Esophagus muscularis mucosa (tissue), 4 donors: ENCODE data around the gene CENPS. TPM values are rescaled to one million over a fixed set of nuclear protein-coding genes. Genes with fewer than 3 reads are reported as not detected.
"Not testable (repeated sequence)": the region's sequence is repeated elsewhere in the genome, so short reads cannot be mapped to it uniquely, and the experiment has no call there.

Experiments
- DNase-seq: peaks from one replicate; pipeline ENCODE4 v3.0.0-alpha.2; 2017; ENCODE audit errors: extremely low spot score
- H3K27ac ChIP-seq, 4 donors: fragments of 200-600 bp; sonication (generic); replicated peaks in 1 of 4; 1 replicate in 3 of 4; 2 replicates in 1 of 4; pipeline ENCODE4 v1.5.1; 2016 to 2019; ENCODE audit warnings: mild to moderate bottlenecking in 1 of 4
- H3K27me3 ChIP-seq, 4 donors: fragments of 200-600 bp; sonication (generic); one replicate each; pipeline versions ENCODE4 v1.5.1 to v1.6.0; 2016 to 2019
- H3K36me3 ChIP-seq, 4 donors: fragments of 200-600 bp; sonication (generic); one replicate each; pipeline ENCODE4 v1.5.1; 2016 to 2019
- H3K4me1 ChIP-seq, 4 donors: fragments of 200-600 bp; sonication (generic); one replicate each; pipeline ENCODE4 v1.5.1; 2016 to 2019
- H3K4me3 ChIP-seq, 4 donors: fragments of 200-600 bp; sonication (generic); 1 replicate in 2 of 4; 2 replicates in 2 of 4; pipeline ENCODE4 v1.5.1; 2016 to 2019; ENCODE audit warnings: mild to moderate bottlenecking in 4 of 4, moderate library complexity in 1 of 4
- H3K9me3 ChIP-seq, 4 donors: fragments of 200-600 bp; sonication (generic); 1 replicate in 3 of 4; 2 replicates in 1 of 4; pipeline ENCODE4 v1.5.1; 2016 to 2019
- EP300 ChIP-seq: sonication (generic); formaldehyde crosslinking; IDR thresholded peaks from one replicate; pipeline ENCODE4 v1.6.1; 2017; ENCODE audit warnings: antibody characterized with exemption
- POLR2A ChIP-seq: fragments of 450-650 bp; IDR thresholded peaks from one replicate; pipeline ENCODE4 v1.6.1; 2017; ENCODE audit warnings: antibody characterized with exemption, moderate library complexity, mild to moderate bottlenecking, low read depth
- POLR2AphosphoS5 ChIP-seq, 2 donors: sonication (generic); formaldehyde crosslinking; IDR thresholded peaks; one replicate each; pipeline ENCODE4 v1.6.1; 2017; ENCODE audit warnings: antibody characterized with exemption in 2 of 2
- WGBS: methylation state at CpG from one replicate; pipeline ENCODE4 v1.1.5; 2018; 5-methylcytosine and 5-hydroxymethylcytosine counted together
- intact Hi-C: fragments of 100-400 bp; cut with DNase I; formaldehyde crosslinking; loops from one replicate; pipeline ENCODE4 v1.15.1; 2023
- total RNA-seq, 4 donors: library from RNA; depleted of rRNA; stranded (reverse); fragments of >200 nt; gene quantifications; one replicate each; pipeline versions ENCODE4 v1.1.0 to v1.2.1, GENCODE V29; 2016
- TF ChIP-seq, protein P1 (sequence below), 3 experiments: fragments of 200-600 bp in 2 of 3; fragments of 450-650 bp in 1 of 3; sonication (generic) in 2 of 3; IDR thresholded peaks; one replicate each; pipeline ENCODE4 v1.5.1; 2017 to 2019; ENCODE audit warnings: antibody characterized with exemption in 3 of 3, mild to moderate bottlenecking in 2 of 3, moderate library complexity in 1 of 3

Gene CENPS
- total RNA-seq, 4 donors from 2014 or later, result 4.0 to 13.3 (median 6.1) TPM

- H3K36me3 ChIP-seq, result peaks cover 4 to 13% (median 12%) of the 10 kb centered on the region in 4 donors
- H3K9me3 ChIP-seq, result no peaks in the 10 kb centered on the region
- intact Hi-C loops, result no loop called here
- H3K27ac ChIP-seq, result peak overlapping the region in 1 of 4 donors; percentile 80
- WGBS, result 89% methylated on average over 23 of the region's 23 CpGs
- DNase-seq, result no peak
- no peaks in the 10 kb centered on the region for H3K27me3 ChIP-seq
- H3K4me1 ChIP-seq, result peaks cover 21 to 46% (median 44%) of the 10 kb centered on the region in 4 donors
- TF ChIP-seq POLR2A, result no peak
- no peak for TF ChIP-seq POLR2AphosphoS5 (IDR thresholded peaks at IDR 0.05)
- TF ChIP-seq, protein P1, sequence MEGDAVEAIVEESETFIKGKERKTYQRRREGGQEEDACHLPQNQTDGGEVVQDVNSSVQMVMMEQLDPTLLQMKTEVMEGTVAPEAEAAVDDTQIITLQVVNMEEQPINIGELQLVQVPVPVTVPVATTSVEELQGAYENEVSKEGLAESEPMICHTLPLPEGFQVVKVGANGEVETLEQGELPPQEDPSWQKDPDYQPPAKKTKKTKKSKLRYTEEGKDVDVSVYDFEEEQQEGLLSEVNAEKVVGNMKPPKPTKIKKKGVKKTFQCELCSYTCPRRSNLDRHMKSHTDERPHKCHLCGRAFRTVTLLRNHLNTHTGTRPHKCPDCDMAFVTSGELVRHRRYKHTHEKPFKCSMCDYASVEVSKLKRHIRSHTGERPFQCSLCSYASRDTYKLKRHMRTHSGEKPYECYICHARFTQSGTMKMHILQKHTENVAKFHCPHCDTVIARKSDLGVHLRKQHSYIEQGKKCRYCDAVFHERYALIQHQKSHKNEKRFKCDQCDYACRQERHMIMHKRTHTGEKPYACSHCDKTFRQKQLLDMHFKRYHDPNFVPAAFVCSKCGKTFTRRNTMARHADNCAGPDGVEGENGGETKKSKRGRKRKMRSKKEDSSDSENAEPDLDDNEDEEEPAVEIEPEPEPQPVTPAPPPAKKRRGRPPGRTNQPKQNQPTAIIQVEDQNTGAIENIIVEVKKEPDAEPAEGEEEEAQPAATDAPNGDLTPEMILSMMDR (IDR thresholded peaks at IDR 0.05), result no peak
- TF ChIP-seq EP300, result no peak
- peak overlapping the region in 2 of 4 donors; percentile 69 to 94 for H3K4me3 ChIP-seq
These were observed 43.0 kb downstream of the CENPS start for GRCh38 chr1:10473145-10473765.

DNA sequence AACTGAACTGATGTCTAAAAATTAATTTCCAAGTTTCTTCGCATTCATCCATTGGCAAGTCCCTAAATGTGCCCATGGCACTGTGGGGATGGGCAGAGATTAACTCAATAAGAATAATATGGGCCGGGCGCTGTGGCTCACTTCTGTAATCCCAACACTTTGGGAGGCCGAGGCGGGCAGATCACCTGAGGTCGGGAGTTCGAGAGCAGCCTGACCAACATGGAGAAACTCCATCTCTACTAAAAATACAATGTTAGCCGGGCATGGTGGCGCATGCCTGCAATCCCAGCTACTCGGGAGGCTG is 44.0 kb downstream of the CENPS start:
- peak overlapping the region; percentile 78 to 99 (median 91) for H3K4me3 ChIP-seq
- peaks cover 21 to 46% (median 44%) of the 10 kb centered on the region in 4 donors for H3K4me1 ChIP-seq
- H3K9me3 ChIP-seq, DNase-seq, H3K36me3 ChIP-seq, H3K27me3 ChIP-seq, intact Hi-C loops: not testable (repeated sequence)
- peak overlapping the region; percentile 81 to 87 (median 86) for H3K27ac ChIP-seq
- 88% methylated on average over 10 of the region's 10 CpGs for WGBS

- TF ChIP-seq POLR2AphosphoS5 (IDR thresholded peaks at IDR 0.05), result peak; percentile 60 to 74
- TF ChIP-seq, protein P1 (IDR thresholded peaks at IDR 0.05), result peak in 1 of 3 experiments; percentile 36
- TF ChIP-seq POLR2A, result no peak
- peaks cover 21 to 46% (median 44%) of the 10 kb centered on the region in 4 donors for H3K4me1 ChIP-seq
- H3K36me3 ChIP-seq, result no peaks in the 10 kb centered on the region
- no peaks in the 10 kb centered on the region for H3K27me3 ChIP-seq
- intact Hi-C loops, result no loop called here
- H3K27ac ChIP-seq, result peak within 1 kb of the TSS; percentile 81 to 87 (median 86)
- 25% methylated on average over 23 of the region's 50 CpGs for WGBS
- no peaks in the 10 kb centered on the region for H3K9me3 ChIP-seq
- H3K4me3 ChIP-seq, result peak within 1 kb of the TSS; percentile 78 to 99 (median 91)
- DNase-seq, result peak; percentile 95
These were observed 44.6 kb downstream of the CENPS start, which contains the start of gene PEX14 for GRCh38 chr1:10474613-10475507. PEX14 (plus strand) TSS chr1:10474950; CDS start chr1:10474967, 17 bp downstream.

- under 1% methylated on average over 12 of the region's 13 CpGs for WGBS
- no peak for DNase-seq
- TF ChIP-seq, protein P1 (IDR thresholded peaks at IDR 0.05), result no peak
- no peak for TF ChIP-seq POLR2A
- TF ChIP-seq EP300, result no peak
- TF ChIP-seq POLR2AphosphoS5 (IDR thresholded peaks at IDR 0.05), result no peak
- Histone ChIP-seq H3K27me3 (no peaks in the 10 kb centered on the region), H3K27ac (peak overlapping the region; percentile 81 to 87 (median 86)), H3K9me3 (no peaks in the 10 kb centered on the region), H3K4me3 (peak overlapping the region; percentile 78 to 99 (median 91)), H3K4me1 (peaks cover 21 to 46% (median 44%) of the 10 kb centered on the region in 4 donors), H3K36me3 (no peaks in the 10 kb centered on the region)
- intact Hi-C loops, result no loop called here
These were observed 45.3 kb downstream of the CENPS start for GRCh38 chr1:10475510-10475909.

DNA sequence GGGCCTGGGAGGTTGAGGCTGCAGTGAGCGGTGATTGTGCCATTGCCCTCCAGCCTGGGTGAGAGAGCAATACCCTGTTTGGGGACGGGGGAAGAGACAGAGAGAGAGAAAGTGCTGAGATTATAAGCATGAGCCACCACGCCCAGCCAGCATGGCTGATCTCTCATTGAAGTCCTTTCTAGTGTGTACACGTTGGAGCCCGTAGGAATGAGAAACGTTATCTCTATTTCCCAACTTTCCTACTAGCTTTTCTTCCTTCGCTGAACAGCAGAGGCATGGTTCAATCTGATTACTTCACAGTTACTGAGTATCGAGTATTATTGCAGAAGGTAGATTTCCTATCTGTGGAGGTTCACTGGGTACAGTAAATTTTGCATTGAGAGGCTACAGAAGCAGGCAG is 49.1 kb downstream of the CENPS start:
- Histone ChIP-seq H3K27me3 (no peaks in the 10 kb centered on the region), H3K27ac (no peak overlapping the region), H3K4me3 (no peak overlapping the region), H3K4me1 (peaks cover 7 to 27% (median 23%) of the 10 kb centered on the region in 4 donors), H3K9me3 (no peaks in the 10 kb centered on the region), H3K36me3 (no peaks in the 10 kb centered on the region)
- TF ChIP-seq EP300 (no peak), POLR2A (no peak), POLR2AphosphoS5 (IDR thresholded peaks at IDR 0.05) (no peak)
- TF ChIP-seq, protein P1 (IDR thresholded peaks at IDR 0.05), result no peak
- 78% methylated on average over 8 of the region's 8 CpGs for WGBS
- no peak for DNase-seq
- intact Hi-C loops, result no loop called here
